ENCODE measurements around the gene DCAF5.

The DCAF5 gene

DNA sequence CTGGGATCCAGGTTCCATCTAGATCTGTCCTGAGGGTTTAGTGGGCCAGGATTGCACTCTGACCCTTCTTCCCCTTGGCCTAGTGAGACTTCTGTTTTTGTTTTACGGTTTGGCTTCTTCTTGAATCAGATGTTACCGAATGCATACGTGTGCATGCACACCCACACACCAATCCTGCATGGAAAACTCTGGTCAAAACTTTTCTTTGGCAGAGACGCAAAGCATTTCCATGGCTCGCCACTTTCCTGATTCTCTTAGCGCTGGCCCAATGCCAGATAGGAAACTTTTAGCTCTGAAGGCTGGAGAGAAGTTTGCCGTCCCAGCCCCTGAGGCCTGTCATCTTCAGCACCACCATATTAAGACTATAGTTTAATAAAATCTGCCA is 106.5 kb downstream of the DCAF5 start:
- TF ChIP-seq, protein P1, sequence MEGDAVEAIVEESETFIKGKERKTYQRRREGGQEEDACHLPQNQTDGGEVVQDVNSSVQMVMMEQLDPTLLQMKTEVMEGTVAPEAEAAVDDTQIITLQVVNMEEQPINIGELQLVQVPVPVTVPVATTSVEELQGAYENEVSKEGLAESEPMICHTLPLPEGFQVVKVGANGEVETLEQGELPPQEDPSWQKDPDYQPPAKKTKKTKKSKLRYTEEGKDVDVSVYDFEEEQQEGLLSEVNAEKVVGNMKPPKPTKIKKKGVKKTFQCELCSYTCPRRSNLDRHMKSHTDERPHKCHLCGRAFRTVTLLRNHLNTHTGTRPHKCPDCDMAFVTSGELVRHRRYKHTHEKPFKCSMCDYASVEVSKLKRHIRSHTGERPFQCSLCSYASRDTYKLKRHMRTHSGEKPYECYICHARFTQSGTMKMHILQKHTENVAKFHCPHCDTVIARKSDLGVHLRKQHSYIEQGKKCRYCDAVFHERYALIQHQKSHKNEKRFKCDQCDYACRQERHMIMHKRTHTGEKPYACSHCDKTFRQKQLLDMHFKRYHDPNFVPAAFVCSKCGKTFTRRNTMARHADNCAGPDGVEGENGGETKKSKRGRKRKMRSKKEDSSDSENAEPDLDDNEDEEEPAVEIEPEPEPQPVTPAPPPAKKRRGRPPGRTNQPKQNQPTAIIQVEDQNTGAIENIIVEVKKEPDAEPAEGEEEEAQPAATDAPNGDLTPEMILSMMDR (IDR thresholded peaks at IDR 0.05; ENCODE audit: extremely low read depth, missing control alignments) = no peak
- DNase-seq (ENCODE audit: low spot score) = no peak

DNA sequence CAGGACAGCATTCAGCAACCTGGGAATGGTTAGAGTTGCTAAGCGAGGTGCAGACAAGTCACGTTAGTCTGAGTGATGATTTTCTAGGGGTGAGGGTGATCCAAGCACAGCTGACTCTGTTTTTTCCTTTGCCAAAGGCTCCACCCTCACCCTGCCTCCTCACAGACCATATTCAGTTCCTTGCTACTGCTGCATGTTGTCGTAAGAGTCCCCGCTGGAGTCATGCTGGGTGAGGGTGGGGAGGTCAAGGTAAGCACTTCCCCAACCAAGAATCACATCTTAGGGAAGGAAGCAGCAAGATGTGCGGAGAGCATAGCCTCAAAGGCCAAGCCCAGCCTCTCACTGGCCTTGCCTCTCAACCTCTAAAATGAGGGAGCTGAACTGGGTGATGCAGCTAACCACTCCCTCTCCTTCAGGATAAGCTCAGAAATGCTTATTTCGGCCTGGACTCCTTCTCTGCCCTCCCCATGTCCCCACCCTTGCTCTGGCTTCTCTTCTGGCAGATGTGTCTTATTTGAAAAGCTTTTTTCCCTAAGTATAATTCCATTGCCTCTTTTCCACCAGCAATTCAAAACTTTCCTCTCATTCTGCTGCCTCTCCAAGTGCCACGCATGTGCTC is 107.0 kb downstream of the DCAF5 start:
- TF ChIP-seq, protein P1 (IDR thresholded peaks at IDR 0.05; ENCODE audit: extremely low read depth, missing control alignments) = no peak
- no peak for DNase-seq (ENCODE audit: low spot score)

DNA sequence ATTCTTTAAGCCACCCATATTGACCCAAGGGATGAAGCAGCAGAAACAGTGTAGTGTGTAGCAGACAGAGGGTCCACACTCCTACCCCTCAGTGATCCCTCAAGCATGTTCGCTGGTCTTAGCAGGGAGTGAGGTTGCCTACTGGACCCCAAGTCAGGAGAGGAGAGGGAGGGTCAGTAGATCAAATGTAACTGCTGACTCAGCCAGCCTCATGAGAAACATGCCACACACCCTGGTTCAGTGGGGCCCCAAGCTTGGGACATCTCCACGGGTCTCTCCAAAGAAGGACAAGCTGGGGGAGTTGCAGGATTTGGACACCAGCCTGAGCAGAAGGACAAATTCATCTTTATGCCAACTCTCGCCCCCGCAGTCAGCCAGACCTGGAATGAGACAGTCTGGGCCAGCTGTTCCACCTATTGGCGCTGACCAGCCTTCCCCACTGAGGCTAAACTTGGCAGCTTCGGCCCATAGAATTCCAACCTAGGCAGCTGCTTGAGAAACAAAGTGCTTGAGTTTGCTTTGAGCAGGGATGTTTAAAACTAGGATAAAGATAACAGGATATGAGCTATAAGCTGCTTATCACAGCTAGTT is 107.9 kb downstream of the DCAF5 start:
- TF ChIP-seq, protein P1 (IDR thresholded peaks at IDR 0.05; ENCODE audit: extremely low read depth, missing control alignments) = no peak
- no peak for DNase-seq (ENCODE audit: low spot score)

DNA sequence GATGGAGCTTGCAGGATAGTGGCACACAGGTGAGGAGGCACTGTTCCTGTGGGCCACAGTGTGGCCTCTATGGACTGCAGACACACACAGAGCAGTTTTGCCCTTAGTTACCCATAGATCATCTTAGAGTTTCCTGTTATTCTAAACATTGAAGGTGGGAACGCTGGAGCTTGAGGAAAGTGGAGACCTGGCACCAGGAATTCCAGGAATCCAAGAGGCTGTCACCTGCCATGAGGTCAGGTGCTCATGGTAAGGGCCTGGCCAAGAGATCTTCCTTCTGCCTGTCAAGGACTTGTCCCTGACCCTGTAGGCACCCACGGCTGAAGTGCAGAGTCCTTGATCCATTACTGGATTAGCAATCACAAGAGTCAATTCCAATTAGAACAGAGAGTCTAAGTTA is 108.6 kb downstream of the DCAF5 start:
- no peak for DNase-seq (ENCODE audit: low spot score)
- TF ChIP-seq, protein P1 (IDR thresholded peaks at IDR 0.05; ENCODE audit: extremely low read depth, missing control alignments) = no peak

DNA sequence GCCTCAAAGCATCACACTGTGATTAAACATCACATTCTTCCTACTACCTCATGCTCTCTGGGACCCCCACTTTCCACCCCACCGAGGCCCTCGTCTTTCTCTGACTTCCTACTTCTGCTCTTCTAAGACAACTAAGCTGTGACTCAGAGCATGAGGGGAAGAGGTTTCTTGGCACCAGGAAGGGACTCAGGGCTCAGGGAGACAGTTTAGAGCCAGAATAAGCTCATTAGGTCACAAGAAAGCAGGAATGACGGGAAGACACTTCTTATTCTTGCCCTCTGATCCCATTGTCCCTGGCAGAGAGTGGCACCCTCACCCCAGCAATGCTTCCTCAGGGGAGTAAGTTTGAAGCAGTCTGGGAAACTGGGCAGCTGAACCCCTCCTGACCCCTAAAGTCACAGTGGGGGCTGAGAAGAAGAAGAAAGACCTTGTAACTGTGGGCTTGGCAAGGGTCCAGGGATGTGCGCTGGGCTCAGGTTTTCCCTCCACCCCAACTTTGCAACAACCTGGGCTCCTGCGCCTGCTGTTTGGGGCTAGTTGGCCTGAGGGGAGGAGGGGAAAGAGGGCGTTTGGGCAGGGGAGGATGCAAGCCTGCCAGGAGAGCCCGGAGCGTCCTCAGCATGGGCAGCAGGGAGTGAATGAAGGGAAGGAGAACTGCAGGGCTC is 109.2 kb downstream of the DCAF5 start:
- TF ChIP-seq, protein P1 (IDR thresholded peaks at IDR 0.05; ENCODE audit: extremely low read depth, missing control alignments) = no peak

DNA sequence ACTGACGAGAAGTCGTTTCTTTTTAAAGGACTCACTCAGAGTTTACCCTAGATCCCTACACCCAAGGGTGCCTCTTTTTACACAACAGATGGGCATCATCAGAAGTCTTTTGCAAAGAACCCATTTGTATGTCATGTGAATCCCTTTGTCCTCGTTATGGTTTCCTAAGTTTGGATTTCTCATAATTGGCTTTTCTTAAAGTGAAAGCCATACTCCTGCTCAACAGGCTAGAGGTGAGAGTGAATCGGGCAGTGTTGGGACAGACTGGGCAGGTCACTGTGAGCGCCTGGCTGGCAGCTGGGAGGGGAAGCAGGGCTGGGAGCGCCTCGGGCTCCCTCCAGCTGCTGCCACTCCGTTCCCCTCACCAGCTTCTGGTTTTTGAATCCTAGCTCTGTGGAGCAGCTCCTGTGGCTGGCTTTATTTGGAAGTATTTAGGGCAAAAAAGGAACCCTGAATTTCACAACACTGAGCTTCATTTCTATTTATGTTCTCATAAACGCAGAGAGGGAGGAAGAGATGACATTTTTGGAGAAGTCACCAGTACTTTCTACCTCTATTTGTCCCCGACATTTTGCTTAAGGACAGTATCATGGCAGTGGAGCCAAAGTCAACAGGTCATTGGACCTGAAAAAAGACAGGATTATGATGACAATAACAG is 110.0 kb downstream of the DCAF5 start:
- DNase-seq (ENCODE audit: low spot score) = no peak
- TF ChIP-seq, protein P1 (IDR thresholded peaks at IDR 0.05; ENCODE audit: extremely low read depth, missing control alignments) = no peak

More for the DNA sequence above, 109.2 kb downstream of the DCAF5 start:
- DNase-seq (ENCODE audit: low spot score) = no peak

DNA sequence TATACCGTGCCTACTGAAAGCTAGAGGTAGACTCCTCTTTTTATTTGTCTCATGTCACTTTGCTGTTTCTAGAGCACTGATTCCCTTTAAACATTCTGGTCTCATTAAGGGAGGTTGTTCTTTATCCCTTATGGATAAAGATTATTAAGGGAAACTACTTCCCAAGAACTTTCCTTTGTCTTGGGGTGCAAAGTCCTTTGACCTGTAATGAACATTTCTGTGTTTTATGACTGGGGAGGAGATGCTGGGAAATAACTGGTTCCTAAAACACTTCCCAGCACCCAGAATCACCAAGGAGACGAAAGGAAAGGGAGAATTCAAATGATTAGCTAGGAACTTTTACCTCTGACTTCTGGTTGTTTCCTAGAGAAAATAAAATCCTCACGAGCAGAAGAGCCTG is 110.6 kb downstream of the DCAF5 start:
- TF ChIP-seq, protein P1 (IDR thresholded peaks at IDR 0.05; ENCODE audit: extremely low read depth, missing control alignments) = no peak
- DNase-seq (ENCODE audit: low spot score) = no peak

Measured in GM20000 (cell line).